Central memory CD8-positive, alpha-beta T cell (primary cell): ENCODE results near the gene TWIST1.

ENCODE experiments used
- ATAC-seq: fragments of 150-1000 bp; cut with Tn5 transposase; replicated peaks from 2 replicates; pipeline ENCODE4 v1.10.0; 2022; ENCODE audit warnings: mild to moderate bottlenecking, moderate FRiP score, moderate number of reproducible peaks; ENCODE audit not compliant: poor library complexity, severe bottlenecking; ENCODE audit errors: extremely low read depth
- DNase-seq, 2 donors: peaks; one replicate each; pipeline ENCODE4 v3.0.0; 2021; ENCODE audit warnings: low spot score in 2 of 2
- H3K27ac Mint-ChIP-seq: one replicate; pipeline ENCODE4 v1.8.0; 2022; ENCODE audit warnings: low read depth, mild to moderate bottlenecking, moderate library complexity, mixed read lengths
- H3K27me3 Mint-ChIP-seq: one replicate; pipeline ENCODE4 v1.8.0; 2022; ENCODE audit warnings: mixed read lengths
- H3K36me3 Mint-ChIP-seq: one replicate; pipeline ENCODE4 v1.8.0; 2022; ENCODE audit warnings: mild to moderate bottlenecking, moderate library complexity, mixed read lengths; ENCODE audit not compliant: insufficient read depth
- H3K4me1 Mint-ChIP-seq: one replicate; pipeline ENCODE4 v1.8.0; 2022; ENCODE audit warnings: mixed read lengths
- H3K4me3 Mint-ChIP-seq: one replicate; pipeline ENCODE4 v1.8.0; 2022; ENCODE audit warnings: mild to moderate bottlenecking, moderate library complexity, mixed read lengths
- H3K9me3 Mint-ChIP-seq: one replicate; pipeline ENCODE4 v1.8.0; 2022; ENCODE audit warnings: mixed read lengths

Gene TWIST1

GRCh38 chr7:19066170-19066569, 51.3 kb downstream of the TWIST1 start:
- Mint-ChIP-seq H3K27ac (no peak overlapping the region), H3K9me3 (no peaks in the 10 kb centered on the region), H3K36me3 (no peaks in the 10 kb centered on the region), H3K4me3 (no peak overlapping the region), H3K27me3 (no peaks in the 10 kb centered on the region), H3K4me1 (no peaks in the 10 kb centered on the region)
- DNase-seq (no peak), ATAC-seq (no peak)
